Thyroid gland (tissue), 4 donors: ENCODE measurements around the gene MROH7. TPM values are rescaled to one million over a fixed set of nuclear protein-coding genes. Genes with fewer than 3 reads are reported as not detected.

Experiments used
- DNase-seq, 2 donors: peaks; one replicate each; pipeline ENCODE4 v3.0.0-alpha.2; 2019
- H3K27ac ChIP-seq, 3 donors: fragments of 200-600 bp; sonication (generic); 1 replicate in 2 of 3; 2 replicates in 1 of 3; pipeline ENCODE4 v1.5.1; 2016 to 2019; ENCODE audit warnings: mild to moderate bottlenecking in 1 of 3, moderate library complexity in 1 of 3
- H3K27me3 ChIP-seq: fragments of 200-600 bp; sonication (generic); one replicate; pipeline ENCODE4 v1.5.1; 2019
- H3K36me3 ChIP-seq, 2 donors: fragments of 200-600 bp; sonication (generic); one replicate each; pipeline ENCODE4 v1.5.1; 2016 to 2019
- H3K4me1 ChIP-seq, 2 donors: fragments of 200-600 bp; sonication (generic); one replicate each; pipeline ENCODE4 v1.5.1; 2017 to 2019
- H3K4me3 ChIP-seq, 3 donors: fragments of 200-600 bp; sonication (generic); replicated peaks in 1 of 3; 1 replicate in 2 of 3; 2 replicates in 1 of 3; pipeline ENCODE4 v1.5.1; 2016; ENCODE audit warnings: mild to moderate bottlenecking in 1 of 3
- H3K9me3 ChIP-seq: fragments of 200-600 bp; sonication (generic); one replicate; pipeline ENCODE4 v1.5.1; 2017
- CTCF ChIP-seq, 6 experiments: fragments of 200-600 bp in 3 of 6; fragments of 450-650 bp in 3 of 6; sonication (generic) in 3 of 6; IDR thresholded peaks; one replicate each; pipeline ENCODE4 v1.5.1; 2016 to 2019; ENCODE audit warnings: antibody characterized with exemption in 6 of 6, mild to moderate bottlenecking in 2 of 6, inconsistent platforms in 1 of 6, moderate library complexity in 1 of 6
- POLR2A ChIP-seq, 2 donors: fragments of 450-650 bp; IDR thresholded peaks; one replicate each; pipeline ENCODE4 v1.6.1; 2017; ENCODE audit warnings: antibody characterized with exemption in 2 of 2, mild to moderate bottlenecking in 2 of 2, moderate library complexity in 1 of 2
- WGBS, 2 donors: methylation state at CpG; one replicate each; pipeline ENCODE4 v1.1.5; 2017; 5-methylcytosine and 5-hydroxymethylcytosine counted together
- intact Hi-C: fragments of 100-400 bp; cut with DNase I; formaldehyde crosslinking; loops from one replicate; pipeline ENCODE4 v1.15.1; 2023
- total RNA-seq, 4 donors: library from RNA; depleted of rRNA; stranded (reverse); fragments of >200 nt; gene quantifications; one replicate each; pipeline ENCODE4 v1.2.3, GENCODE V29; 2016

The MROH7 gene
- total RNA-seq, 4 donors from 2014 or later, result 16.7 to 24.1 (median 20.8) TPM

GRCh38 chr1:54668567-54668966 lies 27.0 kb downstream of the MROH7 start:
- TF ChIP-seq CTCF (IDR thresholded peaks at IDR 0.05) (no peak), POLR2A (IDR thresholded peaks at IDR 0.05) (no peak)

GRCh38 chr1:54671985-54672608 lies 30.5 kb downstream of the MROH7 start:
- H3K4me3 ChIP-seq, result no peak overlapping the region
- intact Hi-C loops, result no loop called here
- no peaks in the 10 kb centered on the region for H3K4me1 ChIP-seq
- TF ChIP-seq POLR2A (IDR thresholded peaks at IDR 0.05) (no peak), CTCF (IDR thresholded peaks at IDR 0.05) (peak in 4 of 6 experiments; percentile 21 to 52 (median 44))
- WGBS, 2 donors, result 66 to 68% methylated on average over 6 of the region's 6 CpGs
- H3K36me3 ChIP-seq, result no peaks in the 10 kb centered on the region
- DNase-seq, result peak in 1 of 2 donors; percentile 15
- no peak overlapping the region for H3K27ac ChIP-seq
- H3K27me3 ChIP-seq, result no peaks in the 10 kb centered on the region
- H3K9me3 ChIP-seq, result no peaks in the 10 kb centered on the region

More at GRCh38 chr1:54668567-54668966, 27.0 kb downstream of the MROH7 start:
- 86 to 95% methylated on average over 2 of the region's 2 CpGs for WGBS, 2 donors
- DNase-seq, result no peak
- H3K27me3 ChIP-seq, result no peaks in the 10 kb centered on the region
- intact Hi-C loops, result no loop called here
- H3K4me1 ChIP-seq, result no peaks in the 10 kb centered on the region
- no peak overlapping the region for H3K4me3 ChIP-seq
- H3K36me3 ChIP-seq, result no peaks in the 10 kb centered on the region
- H3K27ac ChIP-seq, result no peak overlapping the region
- H3K9me3 ChIP-seq, result no peaks in the 10 kb centered on the region

GRCh38 chr1:54678776-54679643 lies 37.4 kb downstream of the MROH7 start:
- no peak for TF ChIP-seq POLR2A (IDR thresholded peaks at IDR 0.05)
- no peak for TF ChIP-seq CTCF (IDR thresholded peaks at IDR 0.05)
- no peak overlapping the region for H3K4me3 ChIP-seq
- no peaks in the 10 kb centered on the region for H3K9me3 ChIP-seq
- H3K27ac ChIP-seq, result no peak overlapping the region
- no peaks in the 10 kb centered on the region for H3K4me1 ChIP-seq
- intact Hi-C loops, result no loop called here
- H3K27me3 ChIP-seq, result no peaks in the 10 kb centered on the region
- peaks cover 0 to 3% of the 10 kb centered on the region in 2 donors for H3K36me3 ChIP-seq
- no peak for DNase-seq
- WGBS, 2 donors, result 83 to 84% methylated on average over 13 to 16 of the region's 17 CpGs

- no peak for DNase-seq
- 87 to 90% methylated on average over 7 of the region's 7 CpGs for WGBS, 2 donors
- intact Hi-C loops, result no loop called here
- Histone ChIP-seq H3K9me3 (no peaks in the 10 kb centered on the region), H3K4me1 (no peaks in the 10 kb centered on the region), H3K4me3 (no peak overlapping the region), H3K27ac (no peak overlapping the region), H3K27me3 (no peaks in the 10 kb centered on the region), H3K36me3 (peaks cover 0 to 3% of the 10 kb centered on the region in 2 donors)
- TF ChIP-seq POLR2A (IDR thresholded peaks at IDR 0.05) (no peak), CTCF (IDR thresholded peaks at IDR 0.05) (no peak)
Observed at GRCh38 chr1:54679706-54680105, 38.1 kb downstream of the MROH7 start.

- Histone ChIP-seq H3K9me3 (no peaks in the 10 kb centered on the region), H3K27me3 (no peaks in the 10 kb centered on the region), H3K4me1 (no peaks in the 10 kb centered on the region), H3K27ac (no peak overlapping the region), H3K4me3 (no peak overlapping the region), H3K36me3 (peaks cover 0 to 3% of the 10 kb centered on the region in 2 donors)
- intact Hi-C loops, result no loop called here
- WGBS, 2 donors, result 85 to 87% methylated on average over 6 to 8 of the region's 8 CpGs
- TF ChIP-seq POLR2A (IDR thresholded peaks at IDR 0.05), result no peak
- TF ChIP-seq CTCF (IDR thresholded peaks at IDR 0.05), result no peak
- DNase-seq, result no peak
Observed at GRCh38 chr1:54680387-54680786, 38.8 kb downstream of the MROH7 start.
